H9 (cell line): ENCODE data around the gene PCBP1. TPM values are rescaled to one million over a fixed set of nuclear protein-coding genes. Genes with fewer than 3 reads are reported as not detected.

Experiments
- DNase-seq: peaks from one replicate; pipeline ENCODE4 v3.0.0-alpha.2; 2017
- H2AFZ ChIP-seq: one replicate; pipeline ENCODE4 v1.6.1; 2013; ENCODE audit warnings: mild to moderate bottlenecking, low read length, control low read depth, moderate library complexity
- H2AK5ac ChIP-seq: 2 replicates; pipeline ENCODE4 v1.6.1; 2013; ENCODE audit warnings: low read length, control low read depth, mixed read lengths; ENCODE audit not compliant: insufficient read length
- H2BK120ac ChIP-seq: one replicate; pipeline ENCODE4 v1.6.1; 2013; ENCODE audit warnings: low read depth, mild to moderate bottlenecking, low read length, control low read depth, inconsistent platforms; ENCODE audit not compliant: poor library complexity, severe bottlenecking
- H2BK12ac ChIP-seq: 2 replicates; pipeline ENCODE4 v1.6.1; 2013; ENCODE audit warnings: low read length, control low read depth, mixed read lengths, low read depth; ENCODE audit not compliant: insufficient read length
- H2BK15ac ChIP-seq: 2 replicates; pipeline ENCODE4 v1.6.1; 2013; ENCODE audit warnings: low read depth, low read length, control low read depth
- H2BK20ac ChIP-seq: one replicate; pipeline ENCODE4 v1.6.1; 2013; ENCODE audit warnings: low read depth, mild to moderate bottlenecking, low read length, control low read depth, inconsistent platforms; ENCODE audit not compliant: poor library complexity, severe bottlenecking
- H2BK5ac ChIP-seq: 2 replicates; pipeline ENCODE4 v1.6.1; 2013; ENCODE audit warnings: low read length, control low read depth, mixed read lengths; ENCODE audit not compliant: insufficient read length
- H3K14ac ChIP-seq: 2 replicates; pipeline ENCODE4 v1.6.1; 2013; ENCODE audit warnings: low read length, control low read depth; ENCODE audit not compliant: insufficient read depth
- H3K18ac ChIP-seq: 2 replicates; pipeline ENCODE4 v1.6.1; 2013; ENCODE audit warnings: low read depth, mild to moderate bottlenecking, mixed read lengths, low read length, control low read depth; ENCODE audit not compliant: insufficient read length
- H3K23ac ChIP-seq: 2 replicates; pipeline ENCODE4 v1.6.1; 2013; ENCODE audit warnings: low read length, control low read depth, mixed read lengths, low read depth; ENCODE audit not compliant: insufficient read length
- H3K23me2 ChIP-seq: 2 replicates; pipeline ENCODE4 v1.6.1; 2013; ENCODE audit warnings: low read depth, mild to moderate bottlenecking, mixed read lengths, low read length, control low read depth; ENCODE audit not compliant: insufficient read length, poor library complexity, severe bottlenecking
- H3K27ac ChIP-seq: 2 replicates; pipeline ENCODE4 v1.5.1; 2013; ENCODE audit warnings: low read length, control low read depth, mixed read lengths, low read depth; ENCODE audit not compliant: insufficient read length
- H3K27me3 ChIP-seq: 2 replicates; pipeline ENCODE4 v1.6.1; 2013; ENCODE audit warnings: low read length, control low read depth, inconsistent platforms; ENCODE audit not compliant: insufficient read depth
- H3K4ac ChIP-seq: 2 replicates; pipeline ENCODE4 v1.6.1; 2013; ENCODE audit warnings: low read depth, mild to moderate bottlenecking, control low read depth, inconsistent platforms, low read length, moderate library complexity
- H3K4me1 ChIP-seq: 2 replicates; pipeline ENCODE4 v1.6.1; 2013; ENCODE audit warnings: low read length, control low read depth, inconsistent platforms; ENCODE audit not compliant: insufficient read depth
- H3K4me2 ChIP-seq: 2 replicates; pipeline ENCODE4 v1.6.1; 2013; ENCODE audit warnings: low read length, control low read depth, mixed read lengths; ENCODE audit not compliant: insufficient read length, insufficient read depth
- H3K56ac ChIP-seq: 2 replicates; pipeline ENCODE4 v1.6.1; 2013; ENCODE audit warnings: low read depth, mild to moderate bottlenecking, mixed read lengths, low read length, control low read depth; ENCODE audit not compliant: insufficient read length
- H3K79me1 ChIP-seq: 2 replicates; pipeline ENCODE4 v1.6.1; 2013; ENCODE audit warnings: low read depth, mild to moderate bottlenecking, moderate library complexity, low read length, control low read depth, inconsistent platforms; ENCODE audit not compliant: insufficient read depth, poor library complexity, severe bottlenecking
- H3K79me2 ChIP-seq: 2 replicates; pipeline ENCODE4 v1.6.1; 2013; ENCODE audit warnings: low read length, control low read depth, inconsistent platforms; ENCODE audit not compliant: insufficient read depth
- H3K9ac ChIP-seq: 2 replicates; pipeline ENCODE4 v1.6.1; 2013; ENCODE audit warnings: low read length, control low read depth, mixed read lengths; ENCODE audit not compliant: insufficient read length; ENCODE audit errors: extremely low read depth
- H3K9me3 ChIP-seq: one replicate; pipeline ENCODE4 v1.6.1; 2013; ENCODE audit warnings: low read depth, low read length, inconsistent platforms; ENCODE audit not compliant: control insufficient read depth
- H3T11ph ChIP-seq: one replicate; pipeline ENCODE4 v1.6.1; 2013; ENCODE audit warnings: mild to moderate bottlenecking, low read length, control low read depth, inconsistent platforms
- H4K20me1 ChIP-seq: one replicate; pipeline ENCODE4 v1.6.1; 2013; ENCODE audit not compliant: control insufficient read depth, insufficient read length, insufficient read depth
- H4K5ac ChIP-seq: 2 replicates; pipeline ENCODE4 v1.6.1; 2013; ENCODE audit warnings: low read depth, mild to moderate bottlenecking, mixed read lengths, low read length, control low read depth; ENCODE audit not compliant: insufficient read length
- H4K8ac ChIP-seq: replicated peaks from 2 replicates; pipeline ENCODE4 v1.6.1; 2013; ENCODE audit warnings: low read length, control low read depth, mixed read lengths, low read depth; ENCODE audit not compliant: insufficient read length
- H4K91ac ChIP-seq: 2 replicates; pipeline ENCODE4 v1.6.1; 2013; ENCODE audit warnings: low read depth, mild to moderate bottlenecking, moderate library complexity, mixed read lengths, low read length, control low read depth; ENCODE audit not compliant: insufficient read length
- H3K27ac Mint-ChIP-seq, 3 experiments: 2 replicates in 2 of 3; 3 replicates in 1 of 3; pipeline ENCODE4 v1.8.0; 2020 to 2021; ENCODE audit warnings: mixed read lengths in 3 of 3, mild to moderate bottlenecking in 1 of 3, moderate library complexity in 1 of 3
- H3K27me3 Mint-ChIP-seq: 2 replicates; pipeline ENCODE4 v1.8.0; 2021; ENCODE audit warnings: low read depth, mild to moderate bottlenecking, moderate library complexity, mixed read lengths
- H3K36me3 Mint-ChIP-seq, 3 experiments: 2 replicates in 2 of 3; 3 replicates in 1 of 3; pipeline ENCODE4 v1.8.0; 2020 to 2021; ENCODE audit warnings: low read depth in 3 of 3, mixed read lengths in 3 of 3; ENCODE audit not compliant: insufficient read depth in 1 of 3
- H3K4me1 Mint-ChIP-seq, 2 experiments: 2 replicates each; pipeline ENCODE4 v1.8.0; 2020; ENCODE audit warnings: mixed read lengths in 2 of 2
- H3K4me3 Mint-ChIP-seq, 2 experiments: 2 replicates in 1 of 2; 3 replicates in 1 of 2; pipeline ENCODE4 v1.8.0; 2020 to 2021; ENCODE audit warnings: mild to moderate bottlenecking in 2 of 2, mixed read lengths in 2 of 2, moderate library complexity in 1 of 2
- H3K9me3 Mint-ChIP-seq, 2 experiments: 2 replicates in 1 of 2; 3 replicates in 1 of 2; pipeline ENCODE4 v1.8.0; 2020; ENCODE audit warnings: mild to moderate bottlenecking in 2 of 2, mixed read lengths in 2 of 2, moderate library complexity in 1 of 2
- CTCF ChIP-seq: fragments of 200-600 bp; sonication (generic); conservative IDR thresholded peaks from 3 replicates; pipeline ENCODE4 v1.8.0; 2021; ENCODE audit warnings: antibody characterized with exemption, mild to moderate bottlenecking
- WGBS: extraction: QIAGEN DNeasy Blood & Tissue Kit; methylation state at CpG from one replicate; pipeline ENCODE4 v1.1.7; 2013; ENCODE audit warnings: missing lambda C conversion rate, low lambda C conversion rate, mixed read lengths; ENCODE audit not compliant: insufficient read length; ENCODE audit errors: extremely low coverage; 5-methylcytosine and 5-hydroxymethylcytosine counted together
- total RNA-seq: library from RNA; stranded (reverse); gene quantifications from 2 replicates; pipeline ENCODE4 v1.2.1, GENCODE V29; 2021

Gene PCBP1
- total RNA-seq, 1 experiment from 2014 or later = 457 TPM

GRCh38 chr2:70041663-70042062 is 45.6 kb upstream of the PCBP1 start:
- Histone ChIP-seq H2AK5ac (no peak overlapping the region), H3K9me3 (no peaks in the 10 kb centered on the region), H2BK120ac (no peak overlapping the region), H4K20me1 (no peaks in the 10 kb centered on the region), H3T11ph (no peak overlapping the region), H2AFZ (no peak overlapping the region), H2BK20ac (no peak overlapping the region), H2BK5ac (no peak overlapping the region), H3K79me1 (no peaks in the 10 kb centered on the region), H3K4me1 (peaks cover 2% of the 10 kb centered on the region), H3K79me2 (no peaks in the 10 kb centered on the region), H2BK15ac (no peak overlapping the region), H3K27ac (no peak overlapping the region), H3K9ac (no peak overlapping the region), H4K8ac (no peak overlapping the region), H2BK12ac (no peak overlapping the region), H4K91ac (no peak overlapping the region), H3K4me2 (no peak overlapping the region), H3K23ac (no peak overlapping the region), H3K23me2 (no peaks in the 10 kb centered on the region), H3K56ac (no peak overlapping the region), H3K14ac (no peak overlapping the region), H4K5ac (no peak overlapping the region), H3K27me3 (no peaks in the 10 kb centered on the region), H3K18ac (no peak overlapping the region), H3K4ac (no peak overlapping the region)
- no peaks in the 10 kb centered on the region for H3K27me3 Mint-ChIP-seq
- no CpG with 5 or more reads among the region's 3 CpGs for WGBS
- no peak overlapping the region for H3K4me3 Mint-ChIP-seq
- peak overlapping the region in 1 of 3 experiments; percentile 65; a peak in 1 of 7 replicates for H3K27ac Mint-ChIP-seq
- peaks cover 0 to 6% (median 0%) of the 10 kb centered on the region in 3 experiments; a peak in 4 of 7 replicates for H3K36me3 Mint-ChIP-seq
- no peak for TF ChIP-seq CTCF
- no peaks in the 10 kb centered on the region; a peak in 1 of 5 replicates for H3K9me3 Mint-ChIP-seq
- H3K4me1 Mint-ChIP-seq = peaks cover 0 to 5% of the 10 kb centered on the region in 2 experiments; a peak in 1 of 4 replicates
- DNase-seq = no peak
